H9 (cell line): ENCODE measurements around the gene CEMIP. TPM values are rescaled to one million over a fixed set of nuclear protein-coding genes. Genes with fewer than 3 reads are reported as not detected.

Source experiments
- DNase-seq: peaks from one replicate; pipeline ENCODE4 v3.0.0-alpha.2; 2017
- H2AFZ ChIP-seq: one replicate; pipeline ENCODE4 v1.6.1; 2013; ENCODE audit warnings: mild to moderate bottlenecking, low read length, control low read depth, moderate library complexity
- H2AK5ac ChIP-seq: 2 replicates; pipeline ENCODE4 v1.6.1; 2013; ENCODE audit warnings: low read length, control low read depth, mixed read lengths; ENCODE audit not compliant: insufficient read length
- H2BK120ac ChIP-seq: one replicate; pipeline ENCODE4 v1.6.1; 2013; ENCODE audit warnings: low read depth, mild to moderate bottlenecking, low read length, control low read depth, inconsistent platforms; ENCODE audit not compliant: poor library complexity, severe bottlenecking
- H2BK12ac ChIP-seq: 2 replicates; pipeline ENCODE4 v1.6.1; 2013; ENCODE audit warnings: low read length, control low read depth, mixed read lengths, low read depth; ENCODE audit not compliant: insufficient read length
- H2BK15ac ChIP-seq: 2 replicates; pipeline ENCODE4 v1.6.1; 2013; ENCODE audit warnings: low read depth, low read length, control low read depth
- H2BK20ac ChIP-seq: one replicate; pipeline ENCODE4 v1.6.1; 2013; ENCODE audit warnings: low read depth, mild to moderate bottlenecking, low read length, control low read depth, inconsistent platforms; ENCODE audit not compliant: poor library complexity, severe bottlenecking
- H2BK5ac ChIP-seq: 2 replicates; pipeline ENCODE4 v1.6.1; 2013; ENCODE audit warnings: low read length, control low read depth, mixed read lengths; ENCODE audit not compliant: insufficient read length
- H3K14ac ChIP-seq: 2 replicates; pipeline ENCODE4 v1.6.1; 2013; ENCODE audit warnings: low read length, control low read depth; ENCODE audit not compliant: insufficient read depth
- H3K18ac ChIP-seq: 2 replicates; pipeline ENCODE4 v1.6.1; 2013; ENCODE audit warnings: low read depth, mild to moderate bottlenecking, mixed read lengths, low read length, control low read depth; ENCODE audit not compliant: insufficient read length
- H3K23ac ChIP-seq: 2 replicates; pipeline ENCODE4 v1.6.1; 2013; ENCODE audit warnings: low read length, control low read depth, mixed read lengths, low read depth; ENCODE audit not compliant: insufficient read length
- H3K23me2 ChIP-seq: 2 replicates; pipeline ENCODE4 v1.6.1; 2013; ENCODE audit warnings: low read depth, mild to moderate bottlenecking, mixed read lengths, low read length, control low read depth; ENCODE audit not compliant: insufficient read length, poor library complexity, severe bottlenecking
- H3K27ac ChIP-seq: 2 replicates; pipeline ENCODE4 v1.5.1; 2013; ENCODE audit warnings: low read length, control low read depth, mixed read lengths, low read depth; ENCODE audit not compliant: insufficient read length
- H3K27me3 ChIP-seq: 2 replicates; pipeline ENCODE4 v1.6.1; 2013; ENCODE audit warnings: low read length, control low read depth, inconsistent platforms; ENCODE audit not compliant: insufficient read depth
- H3K4ac ChIP-seq: 2 replicates; pipeline ENCODE4 v1.6.1; 2013; ENCODE audit warnings: low read depth, mild to moderate bottlenecking, control low read depth, inconsistent platforms, low read length, moderate library complexity
- H3K4me1 ChIP-seq: 2 replicates; pipeline ENCODE4 v1.6.1; 2013; ENCODE audit warnings: low read length, control low read depth, inconsistent platforms; ENCODE audit not compliant: insufficient read depth
- H3K4me2 ChIP-seq: 2 replicates; pipeline ENCODE4 v1.6.1; 2013; ENCODE audit warnings: low read length, control low read depth, mixed read lengths; ENCODE audit not compliant: insufficient read length, insufficient read depth
- H3K56ac ChIP-seq: 2 replicates; pipeline ENCODE4 v1.6.1; 2013; ENCODE audit warnings: low read depth, mild to moderate bottlenecking, mixed read lengths, low read length, control low read depth; ENCODE audit not compliant: insufficient read length
- H3K79me1 ChIP-seq: 2 replicates; pipeline ENCODE4 v1.6.1; 2013; ENCODE audit warnings: low read depth, mild to moderate bottlenecking, moderate library complexity, low read length, control low read depth, inconsistent platforms; ENCODE audit not compliant: insufficient read depth, poor library complexity, severe bottlenecking
- H3K79me2 ChIP-seq: 2 replicates; pipeline ENCODE4 v1.6.1; 2013; ENCODE audit warnings: low read length, control low read depth, inconsistent platforms; ENCODE audit not compliant: insufficient read depth
- H3K9ac ChIP-seq: 2 replicates; pipeline ENCODE4 v1.6.1; 2013; ENCODE audit warnings: low read length, control low read depth, mixed read lengths; ENCODE audit not compliant: insufficient read length; ENCODE audit errors: extremely low read depth
- H3K9me3 ChIP-seq: one replicate; pipeline ENCODE4 v1.6.1; 2013; ENCODE audit warnings: low read depth, low read length, inconsistent platforms; ENCODE audit not compliant: control insufficient read depth
- H3T11ph ChIP-seq: one replicate; pipeline ENCODE4 v1.6.1; 2013; ENCODE audit warnings: mild to moderate bottlenecking, low read length, control low read depth, inconsistent platforms
- H4K20me1 ChIP-seq: one replicate; pipeline ENCODE4 v1.6.1; 2013; ENCODE audit not compliant: control insufficient read depth, insufficient read length, insufficient read depth
- H4K5ac ChIP-seq: 2 replicates; pipeline ENCODE4 v1.6.1; 2013; ENCODE audit warnings: low read depth, mild to moderate bottlenecking, mixed read lengths, low read length, control low read depth; ENCODE audit not compliant: insufficient read length
- H4K8ac ChIP-seq: replicated peaks from 2 replicates; pipeline ENCODE4 v1.6.1; 2013; ENCODE audit warnings: low read length, control low read depth, mixed read lengths, low read depth; ENCODE audit not compliant: insufficient read length
- H4K91ac ChIP-seq: 2 replicates; pipeline ENCODE4 v1.6.1; 2013; ENCODE audit warnings: low read depth, mild to moderate bottlenecking, moderate library complexity, mixed read lengths, low read length, control low read depth; ENCODE audit not compliant: insufficient read length
- H3K27ac Mint-ChIP-seq, 3 experiments: 2 replicates in 2 of 3; 3 replicates in 1 of 3; pipeline ENCODE4 v1.8.0; 2020 to 2021; ENCODE audit warnings: mixed read lengths in 3 of 3, mild to moderate bottlenecking in 1 of 3, moderate library complexity in 1 of 3
- H3K27me3 Mint-ChIP-seq: 2 replicates; pipeline ENCODE4 v1.8.0; 2021; ENCODE audit warnings: low read depth, mild to moderate bottlenecking, moderate library complexity, mixed read lengths
- H3K36me3 Mint-ChIP-seq, 3 experiments: 2 replicates in 2 of 3; 3 replicates in 1 of 3; pipeline ENCODE4 v1.8.0; 2020 to 2021; ENCODE audit warnings: low read depth in 3 of 3, mixed read lengths in 3 of 3; ENCODE audit not compliant: insufficient read depth in 1 of 3
- H3K4me1 Mint-ChIP-seq, 2 experiments: 2 replicates each; pipeline ENCODE4 v1.8.0; 2020; ENCODE audit warnings: mixed read lengths in 2 of 2
- H3K4me3 Mint-ChIP-seq, 2 experiments: 2 replicates in 1 of 2; 3 replicates in 1 of 2; pipeline ENCODE4 v1.8.0; 2020 to 2021; ENCODE audit warnings: mild to moderate bottlenecking in 2 of 2, mixed read lengths in 2 of 2, moderate library complexity in 1 of 2
- H3K9me3 Mint-ChIP-seq, 2 experiments: 2 replicates in 1 of 2; 3 replicates in 1 of 2; pipeline ENCODE4 v1.8.0; 2020; ENCODE audit warnings: mild to moderate bottlenecking in 2 of 2, mixed read lengths in 2 of 2, moderate library complexity in 1 of 2
- WGBS: extraction: QIAGEN DNeasy Blood & Tissue Kit; methylation state at CpG from one replicate; pipeline ENCODE4 v1.1.7; 2013; ENCODE audit warnings: missing lambda C conversion rate, low lambda C conversion rate, mixed read lengths; ENCODE audit not compliant: insufficient read length; ENCODE audit errors: extremely low coverage; 5-methylcytosine and 5-hydroxymethylcytosine counted together
- total RNA-seq: library from RNA; stranded (reverse); gene quantifications from 2 replicates; pipeline ENCODE4 v1.2.1, GENCODE V29; 2021
- TF ChIP-seq, protein P1 (sequence below): fragments of 200-600 bp; sonication (generic); conservative IDR thresholded peaks from 3 replicates; pipeline ENCODE4 v1.8.0; 2021; ENCODE audit warnings: antibody characterized with exemption, mild to moderate bottlenecking

Gene CEMIP
- total RNA-seq, 1 experiment from 2014 or later, result 0.09 TPM

DNA sequence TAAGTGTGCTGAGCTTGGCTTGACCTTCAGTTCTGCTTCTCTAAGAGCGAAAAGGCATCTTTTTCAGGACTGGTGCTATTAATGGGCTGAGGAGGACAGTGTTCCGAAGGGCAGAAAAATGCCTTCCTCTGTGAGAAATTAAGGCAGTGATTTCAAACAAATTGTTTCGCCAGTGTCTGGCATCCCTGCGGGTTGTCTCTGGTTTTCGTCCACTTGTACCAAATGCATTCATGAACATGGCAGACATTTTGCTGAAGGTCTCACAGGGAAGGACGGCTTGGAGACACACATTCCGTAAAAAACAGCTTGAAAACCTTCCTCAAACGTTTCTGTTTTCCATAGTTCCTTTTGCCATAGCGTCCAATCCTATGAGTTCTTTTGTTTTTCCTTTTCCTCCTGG lies 57.1 kb downstream of the CEMIP start:
- H3K4me1 Mint-ChIP-seq, result peaks cover 35 to 41% of the 10 kb centered on the region in 2 experiments
- H3K4me2 ChIP-seq, result no peak overlapping the region
- H3K9me3 Mint-ChIP-seq, result no peaks in the 10 kb centered on the region
- H3K27ac Mint-ChIP-seq, result peak overlapping the region in 1 of 3 experiments; percentile 34; a peak in 1 of 7 replicates
- no peak overlapping the region for H3K18ac ChIP-seq
- no peaks in the 10 kb centered on the region for H3K27me3 ChIP-seq
- DNase-seq, result no peak
- H2AK5ac ChIP-seq, result no peak overlapping the region
- H4K91ac ChIP-seq, result no peak overlapping the region
- H3K4me1 ChIP-seq, result peaks cover 6% of the 10 kb centered on the region
- H4K20me1 ChIP-seq, result no peaks in the 10 kb centered on the region
- H3K79me2 ChIP-seq, result no peaks in the 10 kb centered on the region
- H3K4me3 Mint-ChIP-seq, result no peak overlapping the region; a peak in 1 of 5 replicates
- H2BK12ac ChIP-seq, result no peak overlapping the region
- no peak overlapping the region for H2AFZ ChIP-seq
- TF ChIP-seq, protein P1, sequence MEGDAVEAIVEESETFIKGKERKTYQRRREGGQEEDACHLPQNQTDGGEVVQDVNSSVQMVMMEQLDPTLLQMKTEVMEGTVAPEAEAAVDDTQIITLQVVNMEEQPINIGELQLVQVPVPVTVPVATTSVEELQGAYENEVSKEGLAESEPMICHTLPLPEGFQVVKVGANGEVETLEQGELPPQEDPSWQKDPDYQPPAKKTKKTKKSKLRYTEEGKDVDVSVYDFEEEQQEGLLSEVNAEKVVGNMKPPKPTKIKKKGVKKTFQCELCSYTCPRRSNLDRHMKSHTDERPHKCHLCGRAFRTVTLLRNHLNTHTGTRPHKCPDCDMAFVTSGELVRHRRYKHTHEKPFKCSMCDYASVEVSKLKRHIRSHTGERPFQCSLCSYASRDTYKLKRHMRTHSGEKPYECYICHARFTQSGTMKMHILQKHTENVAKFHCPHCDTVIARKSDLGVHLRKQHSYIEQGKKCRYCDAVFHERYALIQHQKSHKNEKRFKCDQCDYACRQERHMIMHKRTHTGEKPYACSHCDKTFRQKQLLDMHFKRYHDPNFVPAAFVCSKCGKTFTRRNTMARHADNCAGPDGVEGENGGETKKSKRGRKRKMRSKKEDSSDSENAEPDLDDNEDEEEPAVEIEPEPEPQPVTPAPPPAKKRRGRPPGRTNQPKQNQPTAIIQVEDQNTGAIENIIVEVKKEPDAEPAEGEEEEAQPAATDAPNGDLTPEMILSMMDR, result no peak
- H2BK20ac ChIP-seq, result no peak overlapping the region
- no peaks in the 10 kb centered on the region; a peak in 1 of 7 replicates for H3K36me3 Mint-ChIP-seq
- H3T11ph ChIP-seq, result no peak overlapping the region
- H3K27me3 Mint-ChIP-seq, result peaks cover 6% of the 10 kb centered on the region
- no peaks in the 10 kb centered on the region for H3K79me1 ChIP-seq
- no peak overlapping the region for H3K23ac ChIP-seq
- no peak overlapping the region for H3K56ac ChIP-seq
- H4K8ac ChIP-seq, result no peak overlapping the region
- H4K5ac ChIP-seq, result no peak overlapping the region
- no peaks in the 10 kb centered on the region for H3K23me2 ChIP-seq
- no peak overlapping the region for H3K9ac ChIP-seq
- no peak overlapping the region for H3K27ac ChIP-seq
- H2BK15ac ChIP-seq, result no peak overlapping the region
- H2BK120ac ChIP-seq, result no peak overlapping the region
- WGBS, result no CpG with 5 or more reads among the region's 9 CpGs
- no peak overlapping the region for H3K4ac ChIP-seq
- H3K14ac ChIP-seq, result no peak overlapping the region
- no peaks in the 10 kb centered on the region for H3K9me3 ChIP-seq
- no peak overlapping the region for H2BK5ac ChIP-seq
